ENCODE results near the gene RMI2. TPM values are rescaled to one million over a fixed set of nuclear protein-coding genes. Genes with fewer than 3 reads are reported as not detected.

The RMI2 gene
- total and polyA plus RNA-seq, 9 of the 15 experiments (the other 6 are each of a cell fraction or from before 2014, with no cell fraction given), result 8.0 to 43.4 (median 32.5) TPM

DNA sequence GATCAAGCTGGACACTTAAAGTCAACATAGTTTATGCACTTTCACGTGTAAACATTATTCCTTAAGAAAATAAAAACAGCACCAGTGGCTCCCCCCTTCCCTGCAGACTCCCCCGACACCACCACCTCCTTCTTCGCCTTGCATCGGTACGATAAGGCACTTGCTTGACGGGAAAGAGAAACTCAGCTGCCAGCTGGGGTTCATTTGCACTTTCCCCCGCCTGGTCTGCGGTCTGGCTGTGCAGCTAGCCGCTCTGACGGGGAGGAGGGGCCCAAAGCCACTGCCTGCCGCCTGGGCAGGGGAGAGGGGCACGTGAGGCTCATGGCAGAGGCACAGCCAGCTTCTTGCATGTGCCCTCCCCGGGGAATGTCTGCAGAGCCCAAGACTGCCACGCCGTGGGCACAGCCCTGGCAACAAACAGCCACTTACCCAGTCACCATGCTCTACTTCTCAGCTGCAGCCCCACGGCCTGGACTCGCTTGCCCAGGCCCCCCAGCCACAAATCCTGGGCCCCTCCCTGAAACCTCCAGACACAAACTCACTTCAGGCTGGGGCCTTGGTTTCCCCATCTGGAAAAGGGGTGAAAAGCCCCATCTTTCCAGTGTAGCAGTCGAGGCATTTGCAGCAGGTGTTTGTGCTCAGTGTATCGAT lies 47.6 kb upstream of the RMI2 start (continued):
- TF ChIP-seq, protein P1, sequence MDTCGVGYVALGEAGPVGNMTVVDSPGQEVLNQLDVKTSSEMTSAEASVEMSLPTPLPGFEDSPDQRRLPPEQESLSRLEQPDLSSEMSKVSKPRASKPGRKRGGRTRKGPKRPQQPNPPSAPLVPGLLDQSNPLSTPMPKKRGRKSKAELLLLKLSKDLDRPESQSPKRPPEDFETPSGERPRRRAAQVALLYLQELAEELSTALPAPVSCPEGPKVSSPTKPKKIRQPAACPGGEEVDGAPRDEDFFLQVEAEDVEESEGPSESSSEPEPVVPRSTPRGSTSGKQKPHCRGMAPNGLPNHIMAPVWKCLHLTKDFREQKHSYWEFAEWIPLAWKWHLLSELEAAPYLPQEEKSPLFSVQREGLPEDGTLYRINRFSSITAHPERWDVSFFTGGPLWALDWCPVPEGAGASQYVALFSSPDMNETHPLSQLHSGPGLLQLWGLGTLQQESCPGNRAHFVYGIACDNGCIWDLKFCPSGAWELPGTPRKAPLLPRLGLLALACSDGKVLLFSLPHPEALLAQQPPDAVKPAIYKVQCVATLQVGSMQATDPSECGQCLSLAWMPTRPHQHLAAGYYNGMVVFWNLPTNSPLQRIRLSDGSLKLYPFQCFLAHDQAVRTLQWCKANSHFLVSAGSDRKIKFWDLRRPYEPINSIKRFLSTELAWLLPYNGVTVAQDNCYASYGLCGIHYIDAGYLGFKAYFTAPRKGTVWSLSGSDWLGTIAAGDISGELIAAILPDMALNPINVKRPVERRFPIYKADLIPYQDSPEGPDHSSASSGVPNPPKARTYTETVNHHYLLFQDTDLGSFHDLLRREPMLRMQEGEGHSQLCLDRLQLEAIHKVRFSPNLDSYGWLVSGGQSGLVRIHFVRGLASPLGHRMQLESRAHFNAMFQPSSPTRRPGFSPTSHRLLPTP (IDR thresholded peaks at IDR 0.05; ENCODE audit: borderline replicate concordance, extremely low read depth, insufficient read length), result no peak
- TF ChIP-seq ZSCAN29 (IDR thresholded peaks at IDR 0.05), result no peak
- TF ChIP-seq MCM5 (IDR thresholded peaks at IDR 0.05; ENCODE audit: low read depth), result no peak
- TF ChIP-seq, protein P2, sequence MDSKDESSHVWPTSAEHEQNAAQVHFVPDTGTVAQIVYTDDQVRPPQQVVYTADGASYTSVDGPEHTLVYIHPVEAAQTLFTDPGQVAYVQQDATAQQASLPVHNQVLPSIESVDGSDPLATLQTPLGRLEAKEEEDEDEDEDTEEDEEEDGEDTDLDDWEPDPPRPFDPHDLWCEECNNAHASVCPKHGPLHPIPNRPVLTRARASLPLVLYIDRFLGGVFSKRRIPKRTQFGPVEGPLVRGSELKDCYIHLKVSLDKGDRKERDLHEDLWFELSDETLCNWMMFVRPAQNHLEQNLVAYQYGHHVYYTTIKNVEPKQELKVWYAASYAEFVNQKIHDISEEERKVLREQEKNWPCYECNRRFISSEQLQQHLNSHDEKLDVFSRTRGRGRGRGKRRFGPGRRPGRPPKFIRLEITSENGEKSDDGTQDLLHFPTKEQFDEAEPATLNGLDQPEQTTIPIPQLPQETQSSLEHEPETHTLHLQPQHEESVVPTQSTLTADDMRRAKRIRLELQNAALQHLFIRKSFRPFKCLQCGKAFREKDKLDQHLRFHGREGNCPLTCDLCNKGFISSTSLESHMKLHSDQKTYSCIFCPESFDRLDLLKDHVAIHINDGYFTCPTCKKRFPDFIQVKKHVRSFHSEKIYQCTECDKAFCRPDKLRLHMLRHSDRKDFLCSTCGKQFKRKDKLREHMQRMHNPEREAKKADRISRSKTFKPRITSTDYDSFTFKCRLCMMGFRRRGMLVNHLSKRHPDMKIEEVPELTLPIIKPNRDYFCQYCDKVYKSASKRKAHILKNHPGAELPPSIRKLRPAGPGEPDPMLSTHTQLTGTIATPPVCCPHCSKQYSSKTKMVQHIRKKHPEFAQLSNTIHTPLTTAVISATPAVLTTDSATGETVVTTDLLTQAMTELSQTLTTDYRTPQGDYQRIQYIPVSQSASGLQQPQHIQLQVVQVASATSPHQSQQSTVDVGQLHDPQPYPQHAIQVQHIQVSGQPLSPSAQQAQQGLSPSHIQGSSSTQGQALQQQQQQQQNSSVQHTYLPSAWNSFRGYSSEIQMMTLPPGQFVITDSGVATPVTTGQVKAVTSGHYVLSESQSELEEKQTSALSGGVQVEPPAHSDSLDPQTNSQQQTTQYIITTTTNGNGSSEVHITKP (IDR thresholded peaks at IDR 0.05; ENCODE audit: partially characterized antibody), result peak; percentile 32
- TF ChIP-seq ZKSCAN3 (CRISPR knock-in tag; IDR thresholded peaks at IDR 0.05), result no peak
- TF ChIP-seq, protein P3, sequence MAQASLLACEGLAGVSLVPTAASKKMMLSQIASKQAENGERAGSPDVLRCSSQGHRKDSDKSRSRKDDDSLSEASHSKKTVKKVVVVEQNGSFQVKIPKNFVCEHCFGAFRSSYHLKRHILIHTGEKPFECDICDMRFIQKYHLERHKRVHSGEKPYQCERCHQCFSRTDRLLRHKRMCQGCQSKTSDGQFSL (CRISPR knock-in tag; IDR thresholded peaks at IDR 0.05), result 0 out of 2 replicates have a peak, but pooled peaks have one; percentile 25
- TF ChIP-seq, protein P3 (tag; IDR thresholded peaks at IDR 0.05), result no peak
- no peak for TF ChIP-seq SIRT6 (IDR thresholded peaks at IDR 0.05; ENCODE audit: low read depth, low read length)
- no peak for TF ChIP-seq TFAM (CRISPR knock-in tag; conservative IDR thresholded peaks at IDR 0.05)
- TF ChIP-seq ESRRA (IDR thresholded peaks at IDR 0.05; ENCODE audit: borderline replicate concordance, low read depth), result peak; percentile 58; the same call in 1 of the 2 replicates
- TF ChIP-seq, protein P4, sequence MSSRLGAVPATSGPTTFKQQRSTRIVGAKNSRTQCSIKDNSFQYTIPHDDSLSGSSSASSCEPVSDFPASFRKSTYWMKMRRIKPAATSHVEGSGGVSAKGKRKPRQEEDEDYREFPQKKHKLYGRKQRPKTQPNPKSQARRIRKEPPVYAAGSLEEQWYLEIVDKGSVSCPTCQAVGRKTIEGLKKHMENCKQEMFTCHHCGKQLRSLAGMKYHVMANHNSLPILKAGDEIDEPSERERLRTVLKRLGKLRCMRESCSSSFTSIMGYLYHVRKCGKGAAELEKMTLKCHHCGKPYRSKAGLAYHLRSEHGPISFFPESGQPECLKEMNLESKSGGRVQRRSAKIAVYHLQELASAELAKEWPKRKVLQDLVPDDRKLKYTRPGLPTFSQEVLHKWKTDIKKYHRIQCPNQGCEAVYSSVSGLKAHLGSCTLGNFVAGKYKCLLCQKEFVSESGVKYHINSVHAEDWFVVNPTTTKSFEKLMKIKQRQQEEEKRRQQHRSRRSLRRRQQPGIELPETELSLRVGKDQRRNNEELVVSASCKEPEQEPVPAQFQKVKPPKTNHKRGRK (tag; IDR thresholded peaks at IDR 0.05), result no peak
- TF ChIP-seq, protein P5, sequence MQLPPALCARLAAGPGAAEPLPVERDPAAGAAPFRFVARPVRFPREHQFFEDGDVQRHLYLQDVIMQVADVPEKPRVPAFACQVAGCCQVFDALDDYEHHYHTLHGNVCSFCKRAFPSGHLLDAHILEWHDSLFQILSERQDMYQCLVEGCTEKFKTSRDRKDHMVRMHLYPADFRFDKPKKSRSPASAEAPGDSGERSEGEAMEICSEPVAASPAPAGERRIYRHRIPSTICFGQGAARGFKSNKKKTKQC (CRISPR knock-in tag; IDR thresholded peaks at IDR 0.05), result no peak
- TF ChIP-seq ARID2 (IDR thresholded peaks at IDR 0.05), result no peak
- TF ChIP-seq HNRNPLL (IDR thresholded peaks at IDR 0.05; ENCODE audit: low read depth, low read length, poor library complexity, severe bottlenecking), result no peak
- no peak for TF ChIP-seq C11orf30 (IDR thresholded peaks at IDR 0.05; ENCODE audit: low read depth)
- TF ChIP-seq GABPB1 (CRISPR knock-in tag; IDR thresholded peaks at IDR 0.05), result peak; percentile 29; the same call in 1 of the 2 replicates
- TF ChIP-seq MTA2 (IDR thresholded peaks at IDR 0.05; ENCODE audit: low read depth), result peak; percentile 68
- no peak for TF ChIP-seq NR2F6 (CRISPR knock-in tag; IDR thresholded peaks at IDR 0.05)
- no peak for TF ChIP-seq ZNF12 (CRISPR knock-in tag; IDR thresholded peaks at IDR 0.05)
- no peak for TF ChIP-seq ZNF3 (CRISPR knock-in tag; IDR thresholded peaks at IDR 0.05)
